GM21381 (cell line): ENCODE data around the gene TBC1D22A.

Source experiments
- ATAC-seq: cut with Tn5 transposase; IDR thresholded peaks from one replicate; pipeline ENCODE4 v1.9.1; 2021; ENCODE audit warnings: mild to moderate bottlenecking, moderate library complexity; ENCODE audit not compliant: unreplicated experiment

The TBC1D22A gene

GRCh38 chr22:47050401-47051051 is 288.1 kb downstream of the TBC1D22A start:
- ATAC-seq = no peak

- ATAC-seq = no peak
These were observed 289.1 kb downstream of the TBC1D22A start for GRCh38 chr22:47051441-47052071.

GRCh38 chr22:47052236-47053012 is 290.0 kb downstream of the TBC1D22A start:
- no peak for ATAC-seq

GRCh38 chr22:47053013-47053725 is 290.7 kb downstream of the TBC1D22A start:
- no peak for ATAC-seq

GRCh38 chr22:47053726-47054141 is 291.3 kb downstream of the TBC1D22A start:
- no peak for ATAC-seq

DNA sequence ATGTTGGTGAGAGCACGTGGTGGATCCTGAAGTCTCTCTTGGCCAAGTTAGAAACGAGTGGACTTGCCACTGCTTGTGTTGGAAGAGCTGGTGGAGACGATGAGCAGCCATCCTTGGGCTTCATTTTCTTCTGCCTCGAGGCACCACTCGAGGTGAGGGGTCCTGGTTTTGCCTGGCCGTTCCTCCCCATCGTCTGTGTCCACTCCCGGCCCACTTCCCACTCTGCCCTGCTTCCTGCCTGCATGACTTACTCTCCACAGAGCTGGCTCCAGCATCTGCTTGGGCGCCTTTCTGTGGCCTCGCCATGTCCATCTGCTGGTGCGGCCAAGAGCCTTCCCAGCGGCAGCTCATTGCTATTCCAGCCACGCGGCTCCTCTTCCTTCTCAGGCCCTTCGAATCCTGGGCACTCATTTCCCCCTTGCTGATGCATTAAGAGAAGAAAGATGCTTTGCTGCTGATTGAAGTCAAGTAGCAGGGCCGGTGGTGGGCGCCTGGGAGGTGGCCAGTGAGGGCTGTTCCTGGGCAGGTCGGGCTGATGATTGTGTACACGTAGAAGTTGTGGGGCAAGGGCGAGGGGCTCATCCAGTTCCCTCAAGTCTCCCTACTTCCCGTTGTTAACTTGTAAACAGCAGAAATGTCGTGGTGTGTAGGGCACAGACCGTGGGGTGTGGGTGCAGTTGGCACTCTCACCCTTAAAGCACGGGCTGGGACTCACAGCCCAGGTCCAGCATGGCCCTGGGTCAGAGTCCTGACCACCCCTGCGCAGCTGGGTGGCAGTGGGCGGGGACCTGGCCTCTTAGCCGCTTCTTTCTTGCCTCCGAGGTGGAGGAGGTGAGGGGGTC is 292.0 kb downstream of the TBC1D22A start:
- ATAC-seq = no peak

GRCh38 chr22:47055073-47055355 is 292.6 kb downstream of the TBC1D22A start:
- no peak for ATAC-seq

GRCh38 chr22:47055461-47055860 is 293.0 kb downstream of the TBC1D22A start:
- ATAC-seq = no peak

DNA sequence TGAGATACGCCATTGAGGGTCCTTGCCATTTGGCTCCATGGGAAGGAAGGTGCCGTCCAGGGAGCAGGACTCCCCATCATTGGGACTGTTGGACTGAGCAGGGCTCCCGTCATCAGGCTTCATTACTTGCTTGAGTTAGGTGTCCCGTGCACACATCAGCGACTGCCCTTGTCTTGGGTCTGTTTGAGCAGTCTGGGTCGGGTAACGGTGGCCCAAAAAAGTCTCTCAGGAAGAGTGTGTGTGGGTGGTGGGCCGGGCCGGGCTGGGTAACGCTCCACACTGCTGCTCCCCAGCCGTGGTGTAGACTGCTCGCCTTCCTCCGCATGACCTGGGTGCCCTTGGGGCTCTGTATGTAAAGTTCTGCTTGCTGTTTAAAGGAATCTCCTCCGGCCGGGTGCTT is 293.5 kb downstream of the TBC1D22A start:
- no peak for ATAC-seq

DNA sequence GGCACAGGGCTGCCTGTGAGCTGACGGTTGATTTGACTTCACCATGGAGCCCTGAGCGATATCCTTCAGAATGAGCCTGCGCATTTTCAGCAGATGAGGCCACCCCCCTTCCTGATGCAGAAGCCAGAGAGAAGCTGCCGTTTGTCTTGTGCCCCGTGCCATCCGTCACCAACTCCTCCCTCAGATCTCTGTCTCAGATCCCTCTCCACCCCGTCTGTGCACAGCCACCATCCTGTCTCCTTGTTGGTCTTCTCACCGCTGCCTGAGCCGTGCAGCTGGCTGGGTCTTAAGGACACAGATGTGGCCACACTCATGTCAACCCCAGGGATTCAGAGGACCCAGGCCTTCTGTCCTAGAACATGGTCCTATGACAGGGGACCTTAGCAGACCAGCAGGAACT is 293.9 kb downstream of the TBC1D22A start:
- no peak for ATAC-seq

- ATAC-seq = no peak
These were observed 294.5 kb downstream of the TBC1D22A start for GRCh38 chr22:47056776-47057470.

DNA sequence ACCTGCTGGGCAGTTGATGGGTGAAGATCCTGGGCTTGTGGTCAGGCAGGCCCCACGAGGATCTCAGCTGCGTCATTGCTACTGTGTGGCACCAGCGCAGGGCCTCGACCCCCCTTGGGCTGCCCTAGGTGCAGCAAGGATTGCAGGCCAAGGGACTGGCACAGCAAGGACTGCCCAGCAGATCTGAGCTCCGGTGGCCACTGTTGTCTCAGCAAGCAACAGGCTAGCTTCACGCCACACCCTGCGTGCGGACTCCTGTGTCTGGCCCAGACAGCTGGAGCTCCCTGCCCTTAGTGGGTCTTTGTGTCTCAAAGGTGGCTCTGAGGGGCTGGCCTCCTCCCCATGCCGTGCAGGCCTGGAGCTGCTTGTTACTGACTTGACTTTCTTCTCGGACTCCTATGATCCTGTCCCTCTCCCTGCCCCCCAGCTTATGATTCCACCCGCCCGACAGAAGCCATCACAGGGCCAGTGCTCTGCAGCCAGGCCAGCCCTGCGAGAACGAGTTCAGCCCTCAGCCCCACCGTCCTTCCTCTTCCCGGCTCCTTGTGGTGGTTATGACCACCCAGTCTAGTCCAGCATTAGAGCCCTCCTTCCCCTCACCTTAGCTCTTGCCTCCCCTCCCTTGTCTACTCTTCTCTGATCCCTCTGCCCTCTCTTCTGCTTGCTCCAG is 295.6 kb downstream of the TBC1D22A start:
- no peak for ATAC-seq

GRCh38 chr22:47059076-47059475 is 296.6 kb downstream of the TBC1D22A start:
- ATAC-seq = no peak

DNA sequence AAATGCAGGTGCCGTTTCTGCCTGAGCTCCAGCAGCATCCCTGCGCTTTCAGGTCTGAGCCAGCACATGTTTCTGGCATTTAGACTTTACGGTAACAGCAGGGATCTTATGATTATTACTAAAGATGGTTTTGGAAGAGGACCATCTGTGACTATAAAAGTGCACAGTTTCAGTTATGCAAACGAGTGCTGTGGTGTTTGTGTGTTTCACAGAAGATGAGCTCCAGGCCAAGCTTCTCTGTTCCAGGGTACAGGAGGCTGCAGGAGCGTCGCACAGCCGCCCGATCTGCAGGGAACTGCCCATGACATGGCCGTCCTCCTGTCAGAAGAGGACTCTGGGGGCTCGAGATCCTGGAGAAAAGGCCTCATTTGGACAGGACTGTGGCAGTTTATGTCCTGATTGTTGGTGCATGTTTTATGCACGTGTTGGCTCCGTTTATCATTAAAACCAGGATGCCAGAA is 297.3 kb downstream of the TBC1D22A start:
- ATAC-seq = no peak

- ATAC-seq = no peak
These were observed 298.3 kb downstream of the TBC1D22A start for GRCh38 chr22:47060718-47061117.

DNA sequence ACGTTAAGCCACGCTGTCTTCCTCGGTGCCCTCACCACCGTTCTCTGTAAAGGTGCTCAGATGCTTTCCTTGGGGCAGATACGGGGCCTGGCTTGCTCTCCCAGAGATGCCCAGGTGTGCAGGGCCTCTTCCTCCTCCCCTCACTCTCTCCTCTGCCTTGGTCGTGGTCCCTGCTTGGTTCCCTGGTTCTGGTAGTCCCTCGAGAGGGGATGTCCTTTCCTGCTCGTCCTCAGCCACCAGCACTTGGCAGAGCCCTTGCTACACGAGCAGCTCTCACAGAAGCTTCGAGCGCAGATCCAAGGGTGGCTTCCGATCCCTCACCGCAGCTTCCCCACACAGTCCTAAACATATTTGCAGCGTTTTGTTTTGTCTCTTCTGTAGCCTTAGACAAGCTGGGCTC is 298.8 kb downstream of the TBC1D22A start:
- ATAC-seq = no peak

GRCh38 chr22:47062126-47062525 is 299.7 kb downstream of the TBC1D22A start:
- ATAC-seq = no peak

- no peak for ATAC-seq
These were observed 300.6 kb downstream of the TBC1D22A start for GRCh38 chr22:47063071-47063509.

- ATAC-seq = no peak
These were observed 301.2 kb downstream of the TBC1D22A start for GRCh38 chr22:47063606-47064005.
